GM21786 (cell line): ENCODE results near the gene BAD.

ENCODE experiments used
- ATAC-seq: cut with Tn5 transposase; IDR thresholded peaks from one replicate; pipeline ENCODE4 v1.9.1; 2021; ENCODE audit not compliant: unreplicated experiment

Gene BAD

GRCh38 chr11:64246871-64247728, 37.4 kb downstream of the BAD start, which contains the start of gene PPP1R14B:
TSS of gene PPP1R14B (minus strand) at chr11:64246943. CDS start at chr11:64246673, 270 bp downstream.
- peak; percentile 39 for ATAC-seq

- ATAC-seq: peak; percentile 10
Observed at GRCh38 chr11:64246621-64246870, 37.9 kb downstream of the BAD start.

- no peak for ATAC-seq
Observed at GRCh38 chr11:64245797-64246620, 38.5 kb downstream of the BAD start.

- no peak for ATAC-seq
Observed at GRCh38 chr11:64245401-64245796, 39.1 kb downstream of the BAD start.

GRCh38 chr11:64244966-64245365, 39.5 kb downstream of the BAD start:
- no peak for ATAC-seq

- no peak for ATAC-seq
Observed at GRCh38 chr11:64244107-64244506, 40.4 kb downstream of the BAD start.

- no peak for ATAC-seq
Observed at GRCh38 chr11:64243236-64243854, 41.1 kb downstream of the BAD start.

- ATAC-seq: peak; percentile 6
Observed at GRCh38 chr11:64241491-64242374, 42.7 kb downstream of the BAD start.

- ATAC-seq: peak; percentile 63
Observed at GRCh38 chr11:64241241-64241490, 43.3 kb downstream of the BAD start.

- peak; percentile 40 for ATAC-seq
Observed at GRCh38 chr11:64240435-64241240, 43.8 kb downstream of the BAD start, which contains the start of gene FKBP2. TSS of gene FKBP2 (plus strand) at chr11:64241095. CDS start at chr11:64242388, 1,293 bp downstream.

- ATAC-seq: no peak
Observed at GRCh38 chr11:64239662-64240434, 44.6 kb downstream of the BAD start.

- no peak for ATAC-seq
Observed at GRCh38 chr11:64238999-64239398, 45.5 kb downstream of the BAD start.

- no peak for ATAC-seq
Observed at GRCh38 chr11:64238076-64238475, 46.4 kb downstream of the BAD start.

- ATAC-seq: no peak
Observed at GRCh38 chr11:64237484-64237951, 46.9 kb downstream of the BAD start.

- ATAC-seq: no peak
Observed at GRCh38 chr11:64235437-64236161, 48.9 kb downstream of the BAD start.

- no peak for ATAC-seq
Observed at GRCh38 chr11:64234647-64235379, 49.7 kb downstream of the BAD start.

GRCh38 chr11:64233913-64234586, 50.4 kb downstream of the BAD start, which contains the start of gene VEGFB:
TSS of gene VEGFB (plus strand) at chr11:64234584. CDS start at chr11:64234834, 250 bp downstream.
- no peak for ATAC-seq
